Ovary (tissue), 3 donors: ENCODE data around the gene PRKG1.

Source experiments
- CTCF ChIP-seq, 3 donors: fragments of 450-650 bp in 2 of 3; fragments of 200-600 bp in 1 of 3; IDR thresholded peaks; one replicate each; pipeline versions ENCODE4 v1.5.1 to v1.8.0; 2016 to 2022; ENCODE audit warnings: antibody characterized with exemption in 3 of 3, mild to moderate bottlenecking in 1 of 3
- EP300 ChIP-seq: sonication (generic); formaldehyde crosslinking; IDR thresholded peaks from one replicate; pipeline ENCODE4 v1.6.1; 2017; ENCODE audit warnings: antibody characterized with exemption
- POLR2A ChIP-seq: fragments of 450-650 bp; IDR thresholded peaks from one replicate; pipeline ENCODE4 v1.6.1; 2017; ENCODE audit warnings: antibody characterized with exemption, mild to moderate bottlenecking, moderate library complexity
- donor health status: DM: no; HTN: no; CAD: no.

GRCh38 chr10:51235865-51236264 is 161.6 kb downstream of the PRKG1 start:
- no peak for TF ChIP-seq POLR2A
- no peak for TF ChIP-seq CTCF (IDR thresholded peaks at IDR 0.05)
- TF ChIP-seq EP300 = no peak
